Gastroesophageal sphincter (tissue), 4 donors: ENCODE results near the gene TNNI3K. TPM values are rescaled to one million over a fixed set of nuclear protein-coding genes. Genes with fewer than 3 reads are reported as not detected.

Experiments used
- ATAC-seq: fragments of 150-250 bp; one replicate; pipeline ENCODE4 v1.9.1; 2016; ENCODE audit warnings: mild to moderate bottlenecking, moderate library complexity
- H3K27ac ChIP-seq, 4 donors: fragments of 200-600 bp; sonication (generic) in 3 of 4; 1 replicate in 3 of 4; 2 replicates in 1 of 4; pipeline ENCODE4 v1.5.1; 2016 to 2019
- H3K27me3 ChIP-seq: fragments of 200-600 bp; sonication (generic); one replicate; pipeline ENCODE4 v1.5.1; 2019
- H3K36me3 ChIP-seq, 2 donors: fragments of 200-600 bp; sonication (generic); one replicate each; pipeline ENCODE4 v1.5.1; 2019; ENCODE audit warnings: control low read depth in 1 of 2
- H3K4me1 ChIP-seq, 3 donors: fragments of 200-600 bp; sonication (generic); 1 replicate in 2 of 3; 2 replicates in 1 of 3; pipeline ENCODE4 v1.5.1; 2016 to 2019; ENCODE audit warnings: control low read depth in 2 of 3
- H3K4me3 ChIP-seq, 2 donors: fragments of 200-600 bp; sonication (generic); one replicate each; pipeline ENCODE4 v1.5.1; 2019; ENCODE audit warnings: mild to moderate bottlenecking in 1 of 2, moderate library complexity in 1 of 2
- H3K9me3 ChIP-seq, 3 donors: fragments of 200-600 bp; sonication (generic); one replicate each; pipeline ENCODE4 v1.5.1; 2017 to 2019; ENCODE audit warnings: control low read depth in 2 of 3
- EP300 ChIP-seq: sonication (generic); formaldehyde crosslinking; IDR thresholded peaks from one replicate; pipeline ENCODE4 v1.6.1; 2017; ENCODE audit warnings: antibody characterized with exemption, mild to moderate bottlenecking
- POLR2A ChIP-seq, 2 donors: fragments of 450-650 bp; IDR thresholded peaks; one replicate each; pipeline ENCODE4 v1.6.1; 2017; ENCODE audit warnings: antibody characterized with exemption in 2 of 2, mild to moderate bottlenecking in 2 of 2, moderate library complexity in 1 of 2
- POLR2AphosphoS5 ChIP-seq: sonication (generic); formaldehyde crosslinking; IDR thresholded peaks from one replicate; pipeline ENCODE4 v1.6.1; 2017; ENCODE audit warnings: antibody characterized with exemption
- WGBS, 2 donors: methylation state at CpG; one replicate each; pipeline ENCODE4 v1.1.5; 2018; ENCODE audit warnings: low coverage in 1 of 2; 5-methylcytosine and 5-hydroxymethylcytosine counted together
- total RNA-seq, 4 donors: library from RNA; depleted of rRNA; stranded (reverse); fragments of >200 nt; gene quantifications; one replicate each; pipeline ENCODE4 v1.1.0, GENCODE V29; 2016
- TF ChIP-seq, protein P1 (sequence below), 4 experiments: fragments of 200-600 bp in 2 of 4; fragments of 450-650 bp in 2 of 4; sonication (generic) in 1 of 4; IDR thresholded peaks; one replicate each; pipeline ENCODE4 v1.5.1; 2017 to 2019; ENCODE audit warnings: antibody characterized with exemption in 4 of 4, mild to moderate bottlenecking in 2 of 4, moderate library complexity in 2 of 4

The TNNI3K gene
- total RNA-seq, 4 donors from 2014 or later: 0.32 to 3.9 (median 2.9) TPM

DNA sequence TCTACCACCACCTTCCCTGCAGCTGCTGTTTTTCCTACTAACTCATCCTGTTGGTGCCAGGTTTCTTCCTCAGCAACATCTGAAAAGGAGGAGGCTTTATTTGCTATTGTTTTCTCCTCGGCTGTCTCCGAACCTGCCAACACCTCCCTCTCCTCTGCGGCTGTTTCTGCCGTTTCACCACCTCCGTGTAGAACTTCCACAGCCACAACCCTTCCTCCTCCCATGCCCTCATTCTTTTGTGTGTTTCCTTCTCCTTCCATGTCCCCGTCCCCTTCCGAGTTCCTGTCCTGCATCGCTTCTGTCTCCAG lies 336.3 kb downstream of the TNNI3K start:
- no peak for ATAC-seq

DNA sequence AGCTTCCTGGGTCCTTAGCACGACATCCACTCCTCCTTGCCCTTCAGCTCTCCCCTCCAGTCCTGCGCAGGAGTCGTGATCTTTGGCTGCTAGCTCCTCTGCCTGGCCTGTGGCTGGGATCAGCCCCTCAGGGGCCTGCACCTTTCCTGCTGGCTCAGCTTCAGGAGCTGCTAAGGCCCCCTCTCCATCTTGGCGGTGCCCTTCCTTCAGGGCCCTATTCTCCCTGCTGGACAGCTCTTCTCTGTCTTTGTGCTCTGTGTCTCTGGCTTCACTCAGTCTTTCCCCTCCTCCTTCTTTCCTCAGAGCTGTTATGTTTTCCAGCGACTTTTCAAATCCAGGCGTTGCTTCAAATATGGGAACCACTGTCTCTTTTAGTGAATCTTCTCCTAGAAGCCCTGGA lies 336.7 kb downstream of the TNNI3K start:
- 64 to 83% methylated on average over 1 to 6 of the region's 6 CpGs for WGBS, 2 donors
- Histone ChIP-seq H3K27ac (no peak overlapping the region), H3K27me3 (peaks cover 5% of the 10 kb centered on the region), H3K4me1 (no peaks in the 10 kb centered on the region), H3K9me3 (no peaks in the 10 kb centered on the region), H3K36me3 (no peaks in the 10 kb centered on the region), H3K4me3 (no peak overlapping the region)
- no peak for ATAC-seq
- no peak for TF ChIP-seq POLR2A (IDR thresholded peaks at IDR 0.05)
- TF ChIP-seq EP300: no peak
- TF ChIP-seq POLR2AphosphoS5: no peak
- TF ChIP-seq, protein P1, sequence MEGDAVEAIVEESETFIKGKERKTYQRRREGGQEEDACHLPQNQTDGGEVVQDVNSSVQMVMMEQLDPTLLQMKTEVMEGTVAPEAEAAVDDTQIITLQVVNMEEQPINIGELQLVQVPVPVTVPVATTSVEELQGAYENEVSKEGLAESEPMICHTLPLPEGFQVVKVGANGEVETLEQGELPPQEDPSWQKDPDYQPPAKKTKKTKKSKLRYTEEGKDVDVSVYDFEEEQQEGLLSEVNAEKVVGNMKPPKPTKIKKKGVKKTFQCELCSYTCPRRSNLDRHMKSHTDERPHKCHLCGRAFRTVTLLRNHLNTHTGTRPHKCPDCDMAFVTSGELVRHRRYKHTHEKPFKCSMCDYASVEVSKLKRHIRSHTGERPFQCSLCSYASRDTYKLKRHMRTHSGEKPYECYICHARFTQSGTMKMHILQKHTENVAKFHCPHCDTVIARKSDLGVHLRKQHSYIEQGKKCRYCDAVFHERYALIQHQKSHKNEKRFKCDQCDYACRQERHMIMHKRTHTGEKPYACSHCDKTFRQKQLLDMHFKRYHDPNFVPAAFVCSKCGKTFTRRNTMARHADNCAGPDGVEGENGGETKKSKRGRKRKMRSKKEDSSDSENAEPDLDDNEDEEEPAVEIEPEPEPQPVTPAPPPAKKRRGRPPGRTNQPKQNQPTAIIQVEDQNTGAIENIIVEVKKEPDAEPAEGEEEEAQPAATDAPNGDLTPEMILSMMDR (IDR thresholded peaks at IDR 0.05): no peak

More for the DNA sequence above, 336.3 kb downstream of the TNNI3K start:
- H3K9me3 ChIP-seq: no peaks in the 10 kb centered on the region
- H3K27me3 ChIP-seq: peaks cover 5% of the 10 kb centered on the region
- H3K4me3 ChIP-seq: no peak overlapping the region
- WGBS, 2 donors: 44 to 55% methylated on average over 3 to 8 of the region's 8 CpGs
- TF ChIP-seq EP300 (no peak), POLR2AphosphoS5 (no peak), POLR2A (IDR thresholded peaks at IDR 0.05) (no peak)
- TF ChIP-seq, protein P1 (IDR thresholded peaks at IDR 0.05): no peak
- no peaks in the 10 kb centered on the region for H3K36me3 ChIP-seq
- no peaks in the 10 kb centered on the region for H3K4me1 ChIP-seq
- no peak overlapping the region for H3K27ac ChIP-seq

DNA sequence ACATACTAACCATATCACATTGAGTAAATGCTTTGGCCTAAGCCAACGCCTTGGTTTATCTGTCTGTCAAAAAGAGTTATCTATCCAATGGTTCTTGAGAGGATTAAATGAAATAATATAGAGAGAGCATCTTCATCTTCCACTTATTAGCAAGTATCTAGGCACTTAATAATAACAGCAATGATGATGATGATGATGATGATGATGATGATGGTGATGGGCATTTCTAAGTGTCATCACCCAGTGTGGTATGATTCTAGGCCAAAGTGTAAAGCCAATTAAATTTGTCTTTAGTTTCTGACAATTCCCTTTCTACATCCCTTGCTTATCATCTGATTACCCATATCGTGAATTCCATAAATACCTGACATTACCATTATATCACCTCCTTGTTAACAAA lies 342.9 kb downstream of the TNNI3K start:
- Histone ChIP-seq H3K27me3 (peaks cover 1% of the 10 kb centered on the region), H3K4me1 (no peaks in the 10 kb centered on the region), H3K9me3 (no peaks in the 10 kb centered on the region), H3K36me3 (no peaks in the 10 kb centered on the region), H3K4me3 (no peak overlapping the region), H3K27ac (no peak overlapping the region)
- no peak for ATAC-seq
- TF ChIP-seq EP300 (no peak), POLR2AphosphoS5 (no peak), POLR2A (IDR thresholded peaks at IDR 0.05) (no peak)
- TF ChIP-seq, protein P1 (IDR thresholded peaks at IDR 0.05): no peak
- 49 to 72% methylated on average over 2 of the region's 2 CpGs for WGBS, 2 donors

DNA sequence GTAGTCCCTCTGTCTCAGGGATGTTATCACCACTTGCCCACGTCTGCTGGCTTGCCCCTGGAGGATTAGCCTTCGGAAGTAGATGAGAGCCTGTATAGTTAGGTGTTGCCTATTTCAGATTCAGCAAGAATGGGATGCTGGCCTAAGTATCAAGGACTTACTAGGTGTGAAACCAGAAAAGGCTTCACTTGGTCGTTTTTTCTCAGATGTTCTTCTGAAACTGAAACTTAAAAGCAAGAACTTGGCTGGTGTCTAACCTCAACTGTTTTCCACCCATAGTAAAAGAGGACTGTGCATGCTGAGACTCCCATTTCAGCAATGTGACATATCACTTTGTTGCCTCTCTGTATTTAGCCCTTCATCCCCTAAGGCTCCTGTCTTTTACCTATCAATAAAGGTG lies 344.2 kb downstream of the TNNI3K start:
- Histone ChIP-seq H3K27me3 (no peaks in the 10 kb centered on the region), H3K4me3 (no peak overlapping the region), H3K36me3 (no peaks in the 10 kb centered on the region), H3K4me1 (no peaks in the 10 kb centered on the region), H3K27ac (no peak overlapping the region), H3K9me3 (no peaks in the 10 kb centered on the region)
- no peak for TF ChIP-seq POLR2AphosphoS5
- no peak for TF ChIP-seq EP300
- TF ChIP-seq, protein P1 (IDR thresholded peaks at IDR 0.05): no peak
- no peak for TF ChIP-seq POLR2A (IDR thresholded peaks at IDR 0.05)
- WGBS, 2 donors: 51 to 63% methylated on average over 2 to 3 of the region's 3 CpGs
- no peak for ATAC-seq

DNA sequence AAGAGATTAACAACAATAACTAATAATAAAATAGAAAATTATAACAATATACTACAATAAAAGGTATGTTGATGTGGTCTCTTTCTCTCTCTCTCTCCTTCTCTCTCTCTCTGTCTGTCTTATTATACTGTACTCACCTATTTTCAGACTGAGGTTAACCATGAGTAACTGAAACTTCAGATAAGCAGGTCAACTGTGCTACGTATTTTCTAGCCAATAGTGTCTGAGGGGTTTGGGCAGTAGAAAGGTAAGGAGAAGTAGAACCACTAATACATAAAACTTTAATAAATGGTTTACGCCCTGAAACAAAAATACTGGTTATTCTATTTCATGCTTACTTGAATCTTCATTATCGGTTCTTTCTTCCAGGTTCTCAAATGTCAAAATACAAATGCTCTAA lies 348.2 kb downstream of the TNNI3K start:
- TF ChIP-seq POLR2A (IDR thresholded peaks at IDR 0.05) (no peak), POLR2AphosphoS5 (no peak), EP300 (no peak)
- TF ChIP-seq, protein P1 (IDR thresholded peaks at IDR 0.05): no peak
- Histone ChIP-seq H3K9me3 (no peaks in the 10 kb centered on the region), H3K27ac (no peak overlapping the region), H3K36me3 (no peaks in the 10 kb centered on the region), H3K4me3 (no peak overlapping the region), H3K27me3 (no peaks in the 10 kb centered on the region), H3K4me1 (no peaks in the 10 kb centered on the region)
- 75 to 78% methylated on average over 3 of the region's 3 CpGs for WGBS, 2 donors
- no peak for ATAC-seq
